DMS 273 (cell line): ENCODE measurements around the gene CTNS.
"Not testable (repeated sequence)": the region's sequence is repeated elsewhere in the genome, so short reads cannot be mapped to it uniquely, and the experiment has no call there.

Experiments used
- DNase-seq: peaks from one replicate; lab custom pipeline; 2025; ENCODE audit not compliant: unreplicated experiment; lab: John Stamatoyannopoulos, UW

Gene CTNS

GRCh38 chr17:3681565-3681964 lies 45.0 kb downstream of the CTNS start:
- no peak for DNase-seq

DNA sequence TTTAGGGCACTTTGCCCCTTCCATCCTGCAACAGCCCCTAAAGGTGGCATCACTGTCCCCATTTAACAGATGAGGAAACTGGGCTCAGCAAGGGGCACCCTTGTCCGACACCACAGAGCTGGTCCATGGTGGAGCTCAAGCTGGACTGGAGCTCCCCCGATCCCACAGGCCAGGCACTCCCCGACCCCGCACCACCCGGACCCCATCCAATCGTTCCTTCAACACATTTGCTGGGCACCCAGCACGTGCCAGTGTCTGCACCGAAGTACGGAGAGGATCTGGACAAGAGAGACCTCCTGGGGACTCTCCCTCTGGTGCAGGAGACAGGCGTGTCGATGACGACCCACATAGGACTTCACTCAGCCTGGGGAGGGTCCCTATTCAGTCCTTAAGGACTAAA lies 45.5 kb downstream of the CTNS start:
- no peak for DNase-seq

DNA sequence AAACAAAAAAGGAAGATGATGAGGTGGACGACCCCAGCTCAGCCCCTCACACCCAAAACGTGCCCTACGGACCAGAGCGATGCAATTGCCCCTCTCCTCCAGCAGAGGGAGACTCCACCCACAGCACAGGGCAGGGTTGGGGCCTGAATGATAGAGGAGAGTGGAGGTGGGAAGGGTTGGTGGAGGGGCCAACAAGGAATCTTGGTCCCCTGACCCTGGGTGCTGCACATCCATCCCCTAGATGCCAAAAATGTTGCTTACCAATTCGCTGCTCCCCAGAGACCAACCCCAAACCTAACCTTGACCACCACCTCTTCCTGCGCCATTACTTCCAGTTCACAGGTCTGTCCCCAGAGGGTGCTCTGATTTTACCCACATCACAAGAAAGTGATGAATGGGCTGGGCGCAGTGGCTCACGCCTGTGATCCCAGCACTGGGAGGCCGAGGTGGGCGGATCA lies 46.5 kb downstream of the CTNS start:
- DNase-seq = peak; percentile 64

GRCh38 chr17:3685174-3685573 lies 48.6 kb downstream of the CTNS start:
- DNase-seq = no peak

- no peak for DNase-seq
Measured at GRCh38 chr17:3688027-3688553, 51.5 kb downstream of the CTNS start.

DNA sequence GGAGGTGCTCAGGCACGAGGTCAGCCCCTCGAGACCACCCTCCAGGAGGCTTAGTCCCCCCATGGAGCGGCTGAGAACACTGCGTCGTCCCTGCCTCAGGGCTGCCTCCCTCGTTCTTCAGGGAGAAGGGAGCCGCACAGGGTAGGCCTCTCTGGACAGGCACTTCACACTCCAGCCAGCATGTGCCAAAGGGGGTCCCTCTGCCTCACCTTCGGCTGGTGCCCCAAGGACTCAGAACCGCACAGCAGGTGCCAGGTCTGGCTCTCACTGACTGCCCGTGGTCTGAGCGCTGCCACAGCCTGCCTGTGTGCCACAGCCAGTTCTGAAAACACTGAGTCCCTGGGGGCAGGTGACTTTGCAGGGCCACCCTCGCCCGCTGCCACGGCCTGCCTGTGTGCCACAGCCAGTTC lies 52.3 kb downstream of the CTNS start:
- DNase-seq = no peak

DNA sequence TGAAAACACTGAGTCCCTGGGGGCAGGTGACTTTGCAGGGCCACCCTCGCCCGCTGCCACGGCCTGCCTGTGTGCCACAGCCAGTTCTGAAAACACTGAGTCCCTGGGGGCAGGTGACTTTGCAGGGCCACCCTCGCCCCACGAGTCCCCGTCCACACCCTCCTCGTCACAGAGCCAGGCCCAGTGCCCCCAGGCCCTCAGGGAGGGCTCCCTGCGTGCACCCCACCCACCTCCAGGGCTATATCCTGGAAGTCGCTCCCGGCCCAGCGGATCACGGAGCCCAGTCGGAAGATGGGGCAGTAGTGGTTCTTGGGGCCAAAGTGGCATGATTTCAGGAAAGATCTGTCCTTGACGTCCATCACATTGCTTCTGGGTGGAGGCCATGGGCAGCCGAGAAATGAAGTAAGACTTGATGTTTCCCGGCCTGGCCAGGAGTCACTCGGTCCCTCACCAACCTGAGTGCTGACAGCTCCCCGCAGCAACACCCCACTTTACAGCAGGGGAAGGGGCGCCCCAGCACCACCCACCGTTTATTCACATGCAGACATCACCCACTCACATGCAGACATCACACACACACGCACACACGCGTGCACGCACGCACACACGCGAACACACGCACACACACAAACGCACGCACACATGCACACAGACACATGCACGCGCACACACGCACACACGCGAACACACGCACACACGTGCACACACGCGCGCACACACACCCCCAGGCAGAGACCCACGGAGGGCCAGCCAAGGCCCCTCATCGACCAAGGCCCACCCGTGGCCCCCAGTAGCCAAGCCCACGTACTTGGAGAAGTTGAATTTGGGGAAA lies 52.9 kb downstream of the CTNS start:
- DNase-seq = no peak

- no peak for DNase-seq
Measured at GRCh38 chr17:3690094-3690715, 53.6 kb downstream of the CTNS start.

DNA sequence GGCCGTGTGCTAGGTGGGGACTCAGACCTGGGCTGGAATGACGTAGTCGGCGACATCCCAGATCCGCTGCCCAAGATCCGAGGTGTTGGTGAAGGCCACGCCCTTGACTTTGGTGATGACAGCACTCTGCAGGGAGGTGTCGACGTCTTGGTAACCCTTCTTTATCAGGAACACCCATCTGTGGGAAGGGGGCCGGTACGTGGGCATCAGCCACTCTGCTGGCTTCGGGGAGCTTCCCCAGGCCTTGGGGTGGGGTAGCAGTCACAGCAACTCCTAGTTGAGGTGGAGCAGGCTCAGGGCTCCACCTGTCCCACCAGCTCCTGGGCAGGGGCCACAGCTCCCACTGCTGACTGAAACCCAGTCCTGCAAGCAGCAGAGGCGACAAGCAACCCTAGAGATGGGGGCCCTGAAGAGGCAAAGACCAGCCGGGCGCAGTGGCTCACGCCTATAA lies 55.1 kb downstream of the CTNS start:
- no peak for DNase-seq

GRCh38 chr17:3692346-3692745 lies 55.8 kb downstream of the CTNS start:
- DNase-seq = no peak

- no peak for DNase-seq
Measured at GRCh38 chr17:3693141-3693540, 56.6 kb downstream of the CTNS start.

GRCh38 chr17:3693829-3694231 lies 57.3 kb downstream of the CTNS start:
- DNase-seq = no peak

- peak; percentile 71 for DNase-seq
Measured at GRCh38 chr17:3695129-3695722, 58.7 kb downstream of the CTNS start.

DNA sequence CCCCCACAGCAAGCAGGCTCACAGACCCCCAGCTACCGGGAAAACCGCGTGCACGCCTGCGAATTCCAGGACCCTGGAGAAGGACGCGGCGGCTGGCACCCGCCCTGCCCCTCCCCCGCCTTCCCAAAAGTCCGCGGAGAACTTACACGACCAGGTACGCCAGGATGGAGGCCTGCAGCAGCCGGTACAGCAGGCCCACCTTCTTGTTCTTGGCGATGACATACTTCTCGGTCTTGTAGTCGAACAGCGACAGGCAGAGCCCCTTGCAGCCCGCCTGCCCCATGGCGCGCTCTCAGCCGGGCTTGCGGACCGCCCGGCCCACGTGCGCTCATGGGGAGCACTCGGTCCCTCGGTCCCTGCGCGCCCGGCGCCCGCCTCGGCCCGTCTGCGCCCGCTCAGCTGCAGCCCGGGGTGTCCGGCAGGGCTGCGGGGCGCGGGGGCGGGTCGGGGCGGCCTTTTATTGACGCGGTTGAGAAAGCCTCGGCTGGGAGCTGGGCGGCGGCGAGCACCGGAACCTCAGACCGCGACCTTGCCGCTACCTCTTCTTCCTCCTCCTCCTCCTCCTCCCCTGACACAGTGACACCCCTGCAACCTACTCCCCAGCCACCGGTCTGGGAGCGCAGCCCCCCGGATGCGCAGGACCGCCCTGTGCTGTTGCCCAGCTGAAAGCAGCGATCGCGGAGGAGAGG lies 59.3 kb downstream of the CTNS start, which contains the start of gene P2RX5:
Gene P2RX5, minus strand, starts transcription at position 433 of the 689 bp plus-strand sequence. Its CDS starts 150 bp downstream, at position 283.
- DNase-seq = peak; percentile 69

DNA sequence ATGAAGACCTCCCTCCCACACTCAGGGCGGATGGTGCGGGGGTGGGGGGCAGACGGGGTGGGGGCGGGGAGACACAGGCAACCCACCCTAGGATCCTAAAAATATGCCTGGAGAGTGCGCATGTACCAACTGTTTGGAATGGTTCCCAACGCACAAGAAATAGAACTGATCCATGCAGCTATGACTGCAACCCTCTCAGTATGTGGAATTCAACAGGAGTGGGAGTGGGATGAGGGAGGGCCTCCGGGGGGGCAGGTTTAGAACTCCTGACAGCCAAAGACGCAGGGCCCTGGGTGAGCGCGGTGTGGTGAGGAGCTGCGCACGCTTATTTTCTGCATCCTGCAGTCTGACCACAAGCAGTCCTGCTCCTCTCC lies 60.5 kb downstream of the CTNS start:
- no peak for DNase-seq

GRCh38 chr17:3698139-3698538 lies 61.6 kb downstream of the CTNS start:
- no peak for DNase-seq

DNA sequence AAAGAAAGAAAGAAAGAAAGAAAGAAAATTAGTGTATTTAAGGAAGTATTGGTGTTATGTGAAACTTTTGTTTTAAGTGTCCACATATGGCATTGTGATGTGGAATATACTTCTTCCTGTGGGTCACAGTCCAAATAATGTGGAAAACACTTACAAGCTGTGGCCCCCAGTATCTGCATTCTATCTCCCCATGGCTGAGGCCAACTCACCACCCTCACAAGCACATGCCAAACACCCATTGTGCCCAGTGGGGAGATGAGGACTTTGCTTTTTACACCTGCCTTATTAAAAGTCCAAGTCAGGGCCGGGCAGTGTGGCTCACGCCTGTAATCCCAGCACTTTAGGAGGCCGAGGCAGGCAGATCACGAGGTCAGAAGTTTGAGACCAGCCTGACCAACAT lies 63.4 kb downstream of the CTNS start:
- no peak for DNase-seq

- not testable (repeated sequence) for DNase-seq
Measured at GRCh38 chr17:3702041-3702539, 65.5 kb downstream of the CTNS start.

- DNase-seq = no peak
Measured at GRCh38 chr17:3704931-3705717, 68.6 kb downstream of the CTNS start.

GRCh38 chr17:3705718-3705984 lies 69.1 kb downstream of the CTNS start:
- not testable (repeated sequence) for DNase-seq
